Muscle of leg (tissue), 11 donors: ENCODE measurements around the gene FMNL2. TPM values are rescaled to one million over a fixed set of nuclear protein-coding genes. Genes with fewer than 3 reads are reported as not detected.
A peak's percentile ranks its signal among the peaks of the same experiment; 100 is the strongest.

Source experiments
- DNase-seq: peaks from one replicate; pipeline ENCODE4 v3.0.0; 2013
- H3K27ac ChIP-seq: one replicate; pipeline ENCODE4 v1.5.1; 2013; ENCODE audit warnings: mild to moderate bottlenecking, low read length, control low read depth
- H3K27me3 ChIP-seq: one replicate; pipeline ENCODE4 v1.6.1; 2013; ENCODE audit warnings: low read length; ENCODE audit not compliant: control insufficient read depth, insufficient read depth
- H3K36me3 ChIP-seq: one replicate; pipeline ENCODE4 v1.6.1; 2013; ENCODE audit warnings: low read length; ENCODE audit not compliant: control insufficient read depth, insufficient read depth
- H3K4me1 ChIP-seq: one replicate; pipeline ENCODE4 v1.6.1; 2013; ENCODE audit warnings: low read length; ENCODE audit not compliant: control insufficient read depth, insufficient read depth
- H3K4me3 ChIP-seq: one replicate; pipeline ENCODE4 v1.5.1; 2013; ENCODE audit warnings: low read length, control low read depth
- H3K9me3 ChIP-seq: replicated peaks from 2 replicates; pipeline ENCODE4 v1.6.1; 2013; ENCODE audit warnings: low read depth, low read length; ENCODE audit not compliant: control insufficient read depth
- WGBS: methylation state at CpG from one replicate; pipeline ENCODE4 v1.1.5; 2013; ENCODE audit warnings: missing lambda C conversion rate; ENCODE audit not compliant: insufficient coverage; 5-methylcytosine and 5-hydroxymethylcytosine counted together
- polyA plus RNA-seq, 8 donors: library from polyadenylated mRNA; unstranded; fragments of 120-200 nt; gene quantifications; one replicate each; pipeline versions ENCODE4 v1.2.1 to v1.2.3, GENCODE V29; 2013; ENCODE audit warnings: inconsistent platforms in 1 of 8, low replicate concordance in 1 of 8; ENCODE audit not compliant: insufficient read length in 8 of 8, insufficient read depth in 1 of 8
- total RNA-seq: library from RNA; stranded (reverse); fragments of 120-200 nt; gene quantifications from one replicate; pipeline ENCODE4 v1.2.4, GENCODE V29; 2013

The FMNL2 gene
- total and polyA plus RNA-seq, 9 donors, result 21.5 to 36.1 (median 24.1) TPM

DNA sequence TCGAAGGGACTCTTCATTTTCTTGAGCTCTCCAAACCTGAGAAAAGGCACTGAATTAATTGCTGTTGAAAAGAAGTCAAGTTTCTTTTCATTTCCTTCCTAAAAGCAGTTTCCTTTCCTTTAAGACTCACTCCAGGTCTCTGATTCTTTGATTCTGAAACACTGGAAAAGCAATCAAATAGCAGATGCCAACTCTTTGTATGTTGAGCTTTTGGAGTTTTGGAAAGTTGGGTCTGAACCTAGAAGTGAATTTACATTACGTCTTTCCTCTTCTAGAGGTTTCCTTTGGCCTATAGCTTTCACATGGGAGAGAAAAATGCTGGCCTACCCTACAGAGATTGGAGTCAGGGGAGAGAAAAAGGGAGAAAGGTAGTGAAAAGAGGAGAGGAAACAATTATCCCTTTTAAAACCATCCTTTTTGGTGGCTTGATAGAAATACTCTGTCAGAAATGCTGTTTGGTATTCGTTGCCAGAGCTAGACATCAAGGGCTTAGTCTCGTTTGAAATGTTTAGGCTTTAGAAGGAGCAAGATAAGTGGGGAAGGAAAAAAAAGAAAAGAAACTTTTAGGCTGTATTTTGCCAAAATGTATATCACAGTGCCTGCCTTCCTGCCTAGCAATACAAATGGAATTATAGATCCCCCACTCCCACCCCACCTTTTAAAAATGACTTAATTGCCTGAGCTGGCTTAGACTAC lies 194.6 kb downstream of the FMNL2 start:
- Histone ChIP-seq H3K27me3 (no peaks in the 10 kb centered on the region), H3K9me3 (no peaks in the 10 kb centered on the region), H3K36me3 (no peaks in the 10 kb centered on the region), H3K4me3 (no peak overlapping the region), H3K27ac (peak overlapping the region; percentile 79), H3K4me1 (no peaks in the 10 kb centered on the region)
- peak; percentile 93 for DNase-seq
- 40% methylated on average over 1 of the region's 4 CpGs for WGBS

DNA sequence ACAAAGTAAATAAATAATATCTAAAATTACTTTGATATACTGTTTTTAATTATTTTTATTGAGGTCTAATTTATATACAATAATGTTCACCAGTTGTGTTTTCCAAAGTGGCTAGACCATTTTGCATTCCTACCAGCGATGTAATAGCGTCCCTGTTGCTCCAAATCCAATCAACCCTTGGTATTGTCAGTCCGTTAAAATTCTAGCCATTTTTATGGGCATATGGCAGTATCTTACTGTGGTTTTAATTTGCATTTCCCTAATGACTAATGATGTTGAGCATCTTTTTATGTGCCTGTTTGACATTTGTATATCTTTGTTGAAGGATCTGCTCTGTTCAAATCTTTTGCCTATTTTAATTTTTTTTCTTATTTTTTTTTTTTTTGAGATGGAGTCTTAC lies 197.3 kb downstream of the FMNL2 start:
- no peaks in the 10 kb centered on the region for H3K27me3 ChIP-seq
- peaks cover 11% of the 10 kb centered on the region for H3K4me1 ChIP-seq
- no peak overlapping the region for H3K27ac ChIP-seq
- no peak overlapping the region for H3K4me3 ChIP-seq
- no CpG with 5 or more reads among the region's 3 CpGs for WGBS
- no peak for DNase-seq
- no peaks in the 10 kb centered on the region for H3K9me3 ChIP-seq
- no peaks in the 10 kb centered on the region for H3K36me3 ChIP-seq

DNA sequence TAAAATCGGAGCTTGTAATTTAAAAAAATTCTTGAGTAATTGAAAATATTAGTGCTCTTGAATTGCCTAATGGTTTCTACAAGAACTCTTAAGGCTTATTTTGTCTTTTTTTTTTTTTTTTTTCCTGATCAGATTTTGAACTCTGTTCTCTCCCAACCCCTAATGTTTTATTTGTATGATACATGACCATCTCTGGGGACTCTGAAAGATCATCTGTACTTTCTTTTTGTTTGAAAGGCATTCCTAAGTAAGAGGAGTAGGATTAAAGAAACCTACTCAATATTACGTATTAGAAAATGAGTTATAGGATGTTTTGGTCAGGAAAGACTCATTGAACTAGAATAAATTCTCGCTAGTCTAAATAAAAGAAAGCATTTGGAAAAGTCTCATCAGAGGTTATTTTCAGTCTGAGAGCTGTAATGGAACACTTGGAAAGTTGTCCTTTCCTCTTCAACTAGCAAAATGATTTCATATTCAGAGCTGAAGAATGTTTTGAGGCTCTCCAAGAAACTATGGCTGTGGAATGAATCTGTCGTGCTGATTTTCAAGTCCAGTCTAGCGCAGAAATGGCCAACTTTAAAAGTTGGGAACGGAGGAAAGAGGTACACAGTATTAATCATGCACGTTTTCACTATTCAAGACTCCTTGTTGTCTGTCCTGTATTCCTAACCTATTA lies 199.6 kb downstream of the FMNL2 start:
- no peaks in the 10 kb centered on the region for H3K36me3 ChIP-seq
- peaks cover 12% of the 10 kb centered on the region for H3K4me1 ChIP-seq
- peak; percentile 96 for DNase-seq
- WGBS, result 37% methylated on average over 4 of the region's 7 CpGs
- no peak overlapping the region for H3K4me3 ChIP-seq
- H3K27ac ChIP-seq, result peak overlapping the region; percentile 82
- H3K9me3 ChIP-seq, result no peaks in the 10 kb centered on the region
- H3K27me3 ChIP-seq, result no peaks in the 10 kb centered on the region

DNA sequence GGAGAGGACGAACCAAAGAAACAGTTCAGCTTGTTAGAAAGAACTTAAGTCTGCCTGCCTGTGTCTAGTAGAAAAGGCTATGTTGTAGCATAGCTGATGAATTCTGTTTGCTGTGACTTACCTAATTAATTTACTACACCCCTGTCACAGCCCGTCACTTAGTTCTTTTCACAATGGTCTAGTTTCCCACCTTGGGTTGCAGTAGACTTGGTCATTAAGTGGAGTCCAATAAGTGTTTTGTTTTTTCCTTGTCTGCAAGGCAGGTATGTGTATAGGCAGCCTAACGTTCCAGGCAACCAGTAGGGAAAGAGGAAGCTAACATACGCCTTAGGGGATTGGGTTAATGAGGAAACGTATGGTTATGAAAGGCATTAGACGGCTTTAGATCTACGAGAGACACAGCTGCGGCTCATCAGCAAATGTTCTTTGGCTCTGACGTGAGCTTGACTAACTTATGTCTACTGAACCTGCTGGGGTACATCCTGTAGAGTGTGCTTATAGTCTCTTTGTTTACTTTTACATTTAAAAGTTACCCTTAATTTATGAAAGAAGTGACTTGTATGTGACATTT lies 202.2 kb downstream of the FMNL2 start:
- Histone ChIP-seq H3K27ac (peak overlapping the region; percentile 6), H3K9me3 (no peaks in the 10 kb centered on the region), H3K4me1 (peaks cover 12% of the 10 kb centered on the region), H3K36me3 (no peaks in the 10 kb centered on the region), H3K4me3 (no peak overlapping the region), H3K27me3 (no peaks in the 10 kb centered on the region)
- DNase-seq, result peak; percentile 82
- 19% methylated on average over 5 of the region's 9 CpGs for WGBS

DNA sequence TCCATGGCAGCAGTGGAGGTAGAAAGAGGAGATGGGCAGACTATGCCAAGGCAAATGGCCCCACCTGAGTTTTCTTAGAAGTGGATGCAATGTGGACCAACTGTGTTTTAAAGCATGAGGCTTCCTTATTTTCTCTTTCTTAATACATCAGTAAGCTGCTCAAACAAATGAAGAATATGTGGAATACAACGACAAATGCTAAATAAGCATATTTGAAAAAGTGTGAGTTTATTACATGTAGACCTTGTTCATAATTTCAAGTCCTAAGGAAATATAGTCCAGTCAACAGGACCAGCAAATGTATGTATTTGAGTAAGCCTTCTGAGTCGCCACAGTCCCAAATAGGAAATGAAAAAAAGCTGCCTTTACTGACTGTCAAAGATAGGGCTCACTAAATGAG lies 204.4 kb downstream of the FMNL2 start:
- H3K27me3 ChIP-seq, result no peaks in the 10 kb centered on the region
- WGBS, result no CpG with 5 or more reads among the region's 2 CpGs
- no peak for DNase-seq
- H3K4me3 ChIP-seq, result no peak overlapping the region
- H3K36me3 ChIP-seq, result no peaks in the 10 kb centered on the region
- no peak overlapping the region for H3K27ac ChIP-seq
- peaks cover 25% of the 10 kb centered on the region for H3K4me1 ChIP-seq
- no peaks in the 10 kb centered on the region for H3K9me3 ChIP-seq

DNA sequence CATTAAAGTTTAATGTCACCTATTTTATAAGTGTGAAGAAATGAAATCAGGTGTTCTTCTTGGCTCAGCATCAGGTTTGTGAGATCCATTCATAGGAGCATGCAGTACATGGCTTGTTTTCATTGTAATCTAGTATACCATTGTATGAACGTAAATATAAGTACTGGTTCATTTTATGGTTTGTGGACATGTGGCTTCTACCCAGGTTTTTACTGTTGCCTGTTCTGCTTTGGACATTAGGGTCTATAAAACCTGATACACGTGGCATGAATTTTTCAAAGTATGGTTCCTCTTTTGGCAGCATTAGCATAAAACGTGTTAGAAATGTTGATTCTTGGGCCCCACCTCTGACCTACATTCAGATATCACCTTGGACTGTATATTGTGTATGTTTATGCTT lies 206.7 kb downstream of the FMNL2 start:
- H3K4me3 ChIP-seq, result no peak overlapping the region
- peaks cover 34% of the 10 kb centered on the region for H3K4me1 ChIP-seq
- H3K27ac ChIP-seq, result no peak overlapping the region

DNA sequence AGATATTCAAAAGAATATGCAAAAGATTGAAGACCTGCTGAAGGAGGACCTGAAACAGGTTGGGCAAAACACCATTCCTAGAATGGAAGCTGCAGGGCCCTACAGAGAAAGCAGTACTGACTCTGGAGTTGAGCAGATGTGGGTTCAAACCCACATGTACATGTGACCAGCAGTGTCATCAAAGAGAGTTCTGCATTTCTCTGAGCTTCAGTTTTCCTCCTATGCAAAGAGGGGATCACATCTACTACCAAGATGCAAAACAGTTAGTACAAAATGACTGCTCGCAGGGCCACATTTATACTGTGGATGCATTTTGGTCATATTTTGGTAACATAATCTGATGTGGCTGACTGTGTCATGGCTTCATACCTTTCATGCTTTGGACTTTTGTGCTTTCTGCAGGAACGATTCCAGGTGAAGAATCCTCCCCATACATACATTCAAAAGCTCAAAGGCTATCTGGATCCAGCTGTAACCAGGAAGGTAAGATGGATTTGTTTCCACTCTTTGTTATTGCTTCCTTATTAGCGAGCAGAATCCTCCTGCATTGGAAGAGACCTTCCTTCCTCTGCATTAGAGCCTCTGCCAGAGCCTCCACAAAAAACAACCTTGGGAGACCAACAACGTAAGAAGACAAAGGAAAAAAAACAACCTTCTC lies 207.5 kb downstream of the FMNL2 start:
- H3K27me3 ChIP-seq, result no peaks in the 10 kb centered on the region
- H3K4me3 ChIP-seq, result no peak overlapping the region
- no peaks in the 10 kb centered on the region for H3K9me3 ChIP-seq
- H3K4me1 ChIP-seq, result peaks cover 37% of the 10 kb centered on the region
- H3K36me3 ChIP-seq, result no peaks in the 10 kb centered on the region
- peak overlapping the region; percentile 72 for H3K27ac ChIP-seq
- DNase-seq, result no peak
- WGBS, result no CpG with 5 or more reads among the region's 4 CpGs

More for the DNA sequence above, 206.7 kb downstream of the FMNL2 start:
- no peaks in the 10 kb centered on the region for H3K36me3 ChIP-seq
- no peaks in the 10 kb centered on the region for H3K9me3 ChIP-seq
- no peaks in the 10 kb centered on the region for H3K27me3 ChIP-seq
- DNase-seq, result no peak
- WGBS, result no CpG with 5 or more reads among the region's 3 CpGs

DNA sequence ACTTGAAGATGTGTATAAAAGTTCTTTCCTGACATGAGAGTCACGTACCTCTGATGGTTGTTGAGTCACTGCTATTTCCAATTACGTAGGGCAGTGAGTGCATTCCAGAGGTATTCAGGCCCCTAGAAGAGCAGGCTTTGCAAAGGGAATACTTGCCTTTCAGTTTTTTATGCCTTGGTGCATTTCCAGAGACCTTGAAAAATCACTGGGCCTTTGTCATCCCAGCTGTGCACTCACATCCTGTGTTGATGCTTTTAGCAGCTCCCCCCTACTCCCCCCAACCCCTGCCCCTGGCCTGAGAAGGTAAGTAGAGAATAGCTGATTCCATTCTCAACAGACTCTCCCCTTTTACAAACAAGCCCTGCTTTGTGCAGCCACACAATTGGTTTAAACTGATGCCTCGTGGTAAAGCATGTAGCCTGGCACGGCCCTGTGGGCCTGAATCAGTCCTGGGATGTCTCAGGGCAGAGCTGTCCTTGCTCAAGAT lies 208.1 kb downstream of the FMNL2 start:
- Histone ChIP-seq H3K27me3 (no peaks in the 10 kb centered on the region), H3K4me3 (no peak overlapping the region), H3K9me3 (no peaks in the 10 kb centered on the region), H3K4me1 (peaks cover 41% of the 10 kb centered on the region), H3K27ac (peak overlapping the region; percentile 88), H3K36me3 (no peaks in the 10 kb centered on the region)
- WGBS, result 0% methylated on average over 1 of the region's 4 CpGs
- peak; percentile 93 for DNase-seq

DNA sequence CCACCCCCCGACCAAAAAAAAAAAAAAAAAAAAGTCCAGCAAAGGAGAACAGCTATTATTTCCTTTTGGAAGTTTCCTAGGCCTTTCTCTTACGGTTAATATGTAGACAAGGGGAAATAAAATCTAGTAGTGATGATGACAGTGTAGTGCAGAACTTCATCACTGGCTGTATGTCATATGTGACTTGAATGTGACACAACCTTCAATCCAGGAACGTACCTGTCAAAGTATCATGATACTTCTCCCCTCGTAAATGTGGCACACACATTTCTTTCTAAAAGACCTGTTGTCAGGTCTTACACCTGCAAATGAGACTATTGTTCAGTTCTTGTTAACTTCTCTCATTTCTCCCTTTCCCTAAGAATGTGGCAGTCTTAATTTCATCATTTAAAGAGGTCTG lies 208.7 kb downstream of the FMNL2 start:
- Histone ChIP-seq H3K4me3 (no peak overlapping the region), H3K9me3 (no peaks in the 10 kb centered on the region), H3K4me1 (peaks cover 44% of the 10 kb centered on the region), H3K27me3 (no peaks in the 10 kb centered on the region), H3K27ac (peak overlapping the region; percentile 88), H3K36me3 (no peaks in the 10 kb centered on the region)
- DNase-seq, result no peak
- no CpG with 5 or more reads among the region's 4 CpGs for WGBS

DNA sequence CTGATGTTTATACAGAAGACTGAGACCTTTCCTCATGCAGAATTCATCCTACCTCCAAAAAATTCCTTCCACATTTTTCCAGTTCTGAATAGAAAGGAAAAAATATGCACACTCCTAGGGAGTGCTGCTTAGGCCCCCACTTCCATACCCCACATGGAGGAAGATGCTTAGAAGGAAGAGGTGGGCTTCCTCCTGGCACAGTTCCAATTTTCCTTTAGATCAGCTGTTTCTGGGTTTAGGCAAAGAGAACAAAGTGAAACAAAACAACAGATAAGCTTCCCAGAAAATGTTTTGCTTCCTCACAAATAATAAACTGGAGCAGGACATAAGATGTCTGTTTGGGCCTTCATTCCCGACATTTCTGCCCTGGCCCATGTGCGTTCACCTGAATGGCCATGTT lies 209.7 kb downstream of the FMNL2 start:
- Histone ChIP-seq H3K4me1 (peaks cover 44% of the 10 kb centered on the region), H3K36me3 (no peaks in the 10 kb centered on the region), H3K9me3 (no peaks in the 10 kb centered on the region), H3K27ac (peak overlapping the region; percentile 8), H3K4me3 (no peak overlapping the region), H3K27me3 (no peaks in the 10 kb centered on the region)
- no peak for DNase-seq
- WGBS, result no CpG with 5 or more reads among the region's 2 CpGs
